HepG2 (cell line): ENCODE measurements around the gene HSPA1A. TPM values are rescaled to one million over a fixed set of nuclear protein-coding genes. Genes with fewer than 3 reads are reported as not detected.

ENCODE experiments used
- CSRNP1 ChIP-seq: sonication (generic); formaldehyde crosslinking; IDR thresholded peaks from 2 replicates; pipeline ENCODE4 v1.8.1; 2023; ENCODE audit warnings: mild to moderate bottlenecking, missing genetic modification reagents
- ELF1 ChIP-seq: sonication (generic); formaldehyde crosslinking; IDR thresholded peaks from 2 replicates; pipeline ENCODE4 v1.4.0; 2020; ENCODE audit warnings: missing genetic modification reagents
- GATAD1 ChIP-seq: IDR thresholded peaks from 2 replicates; pipeline ENCODE4 v1.6.1; 2016; ENCODE audit warnings: missing genetic modification reagents, missing compliant biosample characterization
- GFI1 ChIP-seq: sonication (generic); formaldehyde crosslinking; IDR thresholded peaks from 2 replicates; pipeline ENCODE4 v1.5.0; 2020; ENCODE audit warnings: missing genetic modification reagents, mild to moderate bottlenecking, borderline replicate concordance
- HHEX ChIP-seq: IDR thresholded peaks from 2 replicates; pipeline ENCODE4 v1.6.1; 2016; ENCODE audit warnings: control low read depth
- HNRNPLL ChIP-seq: fragments of 200-400 bp; formaldehyde crosslinking; IDR thresholded peaks from 2 replicates; pipeline ENCODE4 v1.6.1; 2017; ENCODE audit warnings: mild to moderate bottlenecking, low read depth, low read length; ENCODE audit not compliant: poor library complexity, severe bottlenecking
- HOXA9 ChIP-seq: sonication (generic); formaldehyde crosslinking; IDR thresholded peaks from 2 replicates; pipeline ENCODE4 v1.8.1; 2022; ENCODE audit warnings: missing genetic modification reagents, mild to moderate bottlenecking, moderate library complexity, borderline replicate concordance
- JUNB ChIP-seq: sonication (generic); formaldehyde crosslinking; IDR thresholded peaks from 2 replicates; pipeline ENCODE4 v1.8.0; 2022; ENCODE audit warnings: missing genetic modification reagents, mild to moderate bottlenecking, borderline replicate concordance
- MLLT10 ChIP-seq: sonication (generic); formaldehyde crosslinking; IDR thresholded peaks from 2 replicates; pipeline ENCODE4 v1.4.0; 2020; ENCODE audit warnings: missing genetic modification reagents
- NFIC ChIP-seq: IDR thresholded peaks from 2 replicates; pipeline ENCODE4 v1.6.1; 2012; ENCODE audit warnings: mild to moderate bottlenecking, low read length, inconsistent platforms
- NR2F6 ChIP-seq, 2 experiments: IDR thresholded peaks; 2 replicates each; pipeline ENCODE4 v1.6.1; 2016; ENCODE audit warnings: antibody characterized with exemption in 1 of 2, mild to moderate bottlenecking in 1 of 2
- PCBP2 ChIP-seq: fragments of 200-400 bp; formaldehyde crosslinking; optimal IDR thresholded peaks from 2 replicates; pipeline ENCODE3; 2018; ENCODE audit warnings: low read length, low read depth; ENCODE audit not compliant: poor library complexity, severe bottlenecking
- RAD51 ChIP-seq: fragments of 450-650 bp; IDR thresholded peaks from 2 replicates; pipeline ENCODE4 v1.6.1; 2016; ENCODE audit warnings: borderline replicate concordance
- SCMH1 ChIP-seq: sonication (generic); formaldehyde crosslinking; IDR thresholded peaks from 2 replicates; pipeline ENCODE4 v1.9.0; 2021; ENCODE audit warnings: missing genetic modification reagents, mild to moderate bottlenecking, borderline replicate concordance
- SIX4 ChIP-seq: sonication (generic); formaldehyde crosslinking; IDR thresholded peaks from 2 replicates; pipeline ENCODE4 v1.4.0; 2020; ENCODE audit warnings: missing genetic modification reagents
- TBX3 ChIP-seq: fragments of 450-650 bp; IDR thresholded peaks from 2 replicates; pipeline ENCODE4 v1.6.1; 2017; ENCODE audit warnings: antibody characterized with exemption, mild to moderate bottlenecking, inconsistent platforms, borderline replicate concordance
- ZC3H4 ChIP-seq: sonication (generic); formaldehyde crosslinking; IDR thresholded peaks from 2 replicates; pipeline ENCODE4 v1.4.0; 2020; ENCODE audit warnings: missing genetic modification reagents, borderline replicate concordance
- ZFP36L1 ChIP-seq: sonication (generic); formaldehyde crosslinking; IDR thresholded peaks from 2 replicates; pipeline ENCODE4 v1.8.0; 2022; ENCODE audit warnings: mild to moderate bottlenecking, missing genetic modification reagents, moderate library complexity
- ZNF256 ChIP-seq: sonication (generic); formaldehyde crosslinking; conservative IDR thresholded peaks from 2 replicates; pipeline ENCODE4 v1.4.0; 2020; ENCODE audit warnings: missing genetic modification reagents
- ZNF335 ChIP-seq: sonication (generic); formaldehyde crosslinking; IDR thresholded peaks from 2 replicates; pipeline ENCODE4 v1.4.0; 2020; ENCODE audit warnings: missing genetic modification reagents
- ZNF552 ChIP-seq: sonication (generic); formaldehyde crosslinking; IDR thresholded peaks from 2 replicates; pipeline ENCODE4 v1.9.0; 2022; ENCODE audit warnings: missing genetic modification reagents, mild to moderate bottlenecking, borderline replicate concordance
- ZNF597 ChIP-seq: sonication (generic); formaldehyde crosslinking; IDR thresholded peaks from 2 replicates; pipeline ENCODE4 v1.5.0; 2020; ENCODE audit warnings: missing genetic modification reagents
- ZNF75D ChIP-seq: sonication (generic); formaldehyde crosslinking; IDR thresholded peaks from 2 replicates; pipeline ENCODE4 v1.8.1; 2023; ENCODE audit warnings: missing genetic modification reagents, mild to moderate bottlenecking, borderline replicate concordance
- ZNF777 ChIP-seq: sonication (generic); formaldehyde crosslinking; IDR thresholded peaks from 2 replicates; pipeline ENCODE4 v1.4.0; 2020; ENCODE audit warnings: missing genetic modification reagents
- ZNF878 ChIP-seq: sonication (generic); formaldehyde crosslinking; IDR thresholded peaks from 2 replicates; pipeline ENCODE4 v1.8.1; 2023; ENCODE audit warnings: mild to moderate bottlenecking, missing genetic modification reagents, moderate library complexity
- polyA plus RNA-seq, 8 experiments: library from polyadenylated mRNA; depleted of rRNA in 3 of 8; stranded (reverse) in 7 of 8; unstranded in 1 of 8; fragments of >200 nt; fragmentation: Illumina TruSeq in 4 of 8; extraction: Trizol in 4 of 8; gene quantifications; 2 replicates each; pipeline versions ENCODE4 v1.2.1 to v1.2.3, GENCODE V29; 2011 to 2016; ENCODE audit warnings: low read depth in 4 of 8, missing spikeins in 1 of 8, mixed read lengths in 1 of 8; ENCODE audit not compliant: insufficient read depth in 1 of 8
- total RNA-seq, 5 experiments: library from RNA; depleted of rRNA; stranded (reverse); fragments of >200 nt; fragmentation: Illumina TruSeq; extraction: Trizol; gene quantifications; 2 replicates each; pipeline ENCODE4 v1.2.3, GENCODE V29; 2016; ENCODE audit warnings: low read depth in 1 of 5
- TF ChIP-seq, protein P1 (sequence below): sonication (generic); formaldehyde crosslinking; IDR thresholded peaks from 2 replicates; pipeline ENCODE4 v1.9.0; 2021; ENCODE audit warnings: missing genetic modification reagents, borderline replicate concordance
- TF ChIP-seq, protein P2 (sequence below): sonication (generic); formaldehyde crosslinking; IDR thresholded peaks from 2 replicates; pipeline ENCODE4 v1.8.1; 2022; ENCODE audit warnings: mild to moderate bottlenecking, missing genetic modification reagents

Gene HSPA1A
- total and polyA plus RNA-seq, 2 of the 13 experiments (the other 11 are each of a cell fraction or from before 2014, with no cell fraction given) = 44.5 to 85.0 TPM

DNA sequence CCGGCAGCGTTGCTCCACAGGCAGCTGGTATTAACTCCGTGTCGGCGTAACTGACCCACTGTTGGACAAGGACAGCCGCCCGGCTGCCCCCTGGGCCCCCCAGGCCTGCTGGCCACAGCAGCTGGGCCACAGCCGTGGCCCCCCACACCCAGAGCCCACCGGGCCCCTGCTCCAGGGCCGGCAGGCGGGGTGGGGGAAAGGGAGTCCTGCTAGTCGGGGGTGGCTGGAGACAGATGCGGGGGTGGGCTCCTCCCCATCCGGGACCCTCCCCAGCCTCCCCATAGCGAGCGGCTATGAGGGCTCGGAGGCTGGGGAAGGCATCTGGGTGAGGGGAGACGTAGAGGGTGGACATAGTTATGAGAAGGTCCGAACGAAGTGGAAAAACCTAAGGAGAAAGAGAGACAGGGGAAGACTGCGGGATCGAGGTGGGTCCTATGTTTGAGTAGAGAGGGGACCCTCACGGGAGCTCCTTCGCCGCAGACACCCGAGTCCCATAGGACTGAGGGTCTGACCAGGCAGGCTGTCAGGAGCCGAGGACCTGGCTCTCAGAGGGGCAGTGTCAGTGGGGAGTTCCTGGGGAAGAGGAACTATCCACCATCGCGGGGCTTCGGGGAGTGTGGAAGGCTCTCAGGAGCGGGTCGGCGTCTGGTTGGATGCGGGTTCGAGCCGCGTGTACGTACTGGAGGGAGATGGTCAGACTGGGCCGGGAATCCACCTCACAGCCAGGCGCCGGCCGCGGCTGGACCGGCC is 20.3 kb upstream of the HSPA1A start (continued):
- TF ChIP-seq, protein P1, sequence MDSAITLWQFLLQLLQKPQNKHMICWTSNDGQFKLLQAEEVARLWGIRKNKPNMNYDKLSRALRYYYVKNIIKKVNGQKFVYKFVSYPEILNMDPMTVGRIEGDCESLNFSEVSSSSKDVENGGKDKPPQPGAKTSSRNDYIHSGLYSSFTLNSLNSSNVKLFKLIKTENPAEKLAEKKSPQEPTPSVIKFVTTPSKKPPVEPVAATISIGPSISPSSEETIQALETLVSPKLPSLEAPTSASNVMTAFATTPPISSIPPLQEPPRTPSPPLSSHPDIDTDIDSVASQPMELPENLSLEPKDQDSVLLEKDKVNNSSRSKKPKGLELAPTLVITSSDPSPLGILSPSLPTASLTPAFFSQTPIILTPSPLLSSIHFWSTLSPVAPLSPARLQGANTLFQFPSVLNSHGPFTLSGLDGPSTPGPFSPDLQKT (CRISPR knock-in tag) = no peak
- TF ChIP-seq JUNB (CRISPR knock-in tag) (no peak), ZNF552 (no peak), ZNF597 (CRISPR knock-in tag) (no peak), GFI1 (no peak; the same call in 1 of the 2 replicates), ELF1 (CRISPR knock-in tag) (no peak), GATAD1 (no peak), SCMH1 (CRISPR knock-in tag) (no peak), ZNF256 (CRISPR knock-in tag) (no peak), RAD51 (no peak), PCBP2 (no peak), HNRNPLL (no peak), ZNF878 (CRISPR knock-in tag) (no peak), ZNF777 (CRISPR knock-in tag) (no peak), NR2F6 (IDR thresholded peaks at IDR 0.05) (no peak), NR2F6 (CRISPR knock-in tag; IDR thresholded peaks at IDR 0.05) (no peak), CSRNP1 (CRISPR knock-in tag) (no peak), ZFP36L1 (0 out of 2 replicates have a peak, but pooled peaks have one; percentile 44), NFIC (no peak), TBX3 (no peak), ZNF75D (CRISPR knock-in tag) (no peak), MLLT10 (CRISPR knock-in tag) (no peak), HOXA9 (CRISPR knock-in tag) (0 out of 2 replicates have a peak, but pooled peaks have one; percentile 14), ZC3H4 (CRISPR knock-in tag) (no peak), SIX4 (CRISPR knock-in tag) (no peak), HHEX (CRISPR knock-in tag) (no peak), ZNF335 (CRISPR knock-in tag) (no peak)
- TF ChIP-seq, protein P2, sequence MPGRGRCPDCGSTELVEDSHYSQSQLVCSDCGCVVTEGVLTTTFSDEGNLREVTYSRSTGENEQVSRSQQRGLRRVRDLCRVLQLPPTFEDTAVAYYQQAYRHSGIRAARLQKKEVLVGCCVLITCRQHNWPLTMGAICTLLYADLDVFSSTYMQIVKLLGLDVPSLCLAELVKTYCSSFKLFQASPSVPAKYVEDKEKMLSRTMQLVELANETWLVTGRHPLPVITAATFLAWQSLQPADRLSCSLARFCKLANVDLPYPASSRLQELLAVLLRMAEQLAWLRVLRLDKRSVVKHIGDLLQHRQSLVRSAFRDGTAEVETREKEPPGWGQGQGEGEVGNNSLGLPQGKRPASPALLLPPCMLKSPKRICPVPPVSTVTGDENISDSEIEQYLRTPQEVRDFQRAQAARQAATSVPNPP (CRISPR knock-in tag) = no peak
